Gastrocnemius medialis (tissue), 4 donors: ENCODE results near the gene HPCAL1. TPM values are rescaled to one million over a fixed set of nuclear protein-coding genes. Genes with fewer than 3 reads are reported as not detected.

Experiments used
- ATAC-seq, 2 donors: fragments of 150-250 bp; one replicate each; pipeline ENCODE4 v1.9.1; 2016
- DNase-seq, 2 donors: peaks; one replicate each; pipeline ENCODE4 v3.0.0-alpha.2; 2019
- H3K27ac ChIP-seq, 4 donors: fragments of 200-600 bp; sonication (generic); 1 replicate in 1 of 4; 2 replicates in 3 of 4; pipeline ENCODE4 v1.5.1; 2016 to 2018; ENCODE audit warnings: mild to moderate bottlenecking in 2 of 4, moderate library complexity in 1 of 4
- H3K27me3 ChIP-seq, 3 donors: fragments of 200-600 bp; sonication (generic) in 2 of 3; 1 replicate in 1 of 3; 2 replicates in 2 of 3; pipeline versions ENCODE4 v1.5.1 to v1.6.0; 2016 to 2019; ENCODE audit warnings: mild to moderate bottlenecking in 1 of 3, moderate library complexity in 1 of 3
- H3K36me3 ChIP-seq, 2 donors: fragments of 200-600 bp; sonication (generic) in 1 of 2; one replicate each; pipeline ENCODE4 v1.5.1; 2017 to 2018
- H3K4me1 ChIP-seq, 2 donors: fragments of 200-600 bp; sonication (generic) in 1 of 2; one replicate each; pipeline ENCODE4 v1.5.1; 2016 to 2017; ENCODE audit warnings: mild to moderate bottlenecking in 2 of 2
- H3K4me3 ChIP-seq, 4 donors: fragments of 200-600 bp; sonication (generic) in 3 of 4; 1 replicate in 1 of 4; 2 replicates in 3 of 4; pipeline ENCODE4 v1.5.1; 2016 to 2019; ENCODE audit warnings: mild to moderate bottlenecking in 2 of 4
- H3K9me3 ChIP-seq, 3 donors: fragments of 200-600 bp; sonication (generic) in 2 of 3; 1 replicate in 1 of 3; 2 replicates in 2 of 3; pipeline ENCODE4 v1.5.1; 2016 to 2019
- CTCF ChIP-seq, 5 experiments: fragments of 450-650 bp in 3 of 5; fragments of 200-600 bp in 2 of 5; sonication (generic) in 2 of 5; IDR thresholded peaks in 4 of 5; conservative IDR thresholded peaks in 1 of 5; 1 replicate in 4 of 5; 2 replicates in 1 of 5; pipeline ENCODE4 v1.5.1; 2016 to 2019; ENCODE audit warnings: antibody characterized with exemption in 5 of 5, mild to moderate bottlenecking in 3 of 5, moderate library complexity in 3 of 5
- POLR2A ChIP-seq, 2 donors: fragments of 450-650 bp; IDR thresholded peaks; one replicate each; pipeline ENCODE4 v1.6.1; 2017; ENCODE audit warnings: antibody characterized with exemption in 2 of 2, mild to moderate bottlenecking in 2 of 2, moderate library complexity in 2 of 2
- in situ Hi-C, 4 donors: fragments of 200-750 bp; cut with MboI; loops; one replicate each; pipeline versions ENCODE4 v1.15.0 to v1.8.0; 2017; ENCODE audit warnings: low sequenced_read_pairs in 4 of 4
- intact Hi-C: fragments of 100-400 bp; cut with DNase I; formaldehyde crosslinking; loops from one replicate; pipeline ENCODE4 v1.15.1; 2023; ENCODE audit warnings: low total_unique reads
- total RNA-seq, 4 donors: library from RNA; depleted of rRNA; stranded (reverse); fragments of >200 nt; gene quantifications; one replicate each; pipeline versions ENCODE4 v1.1.0 to v1.2.3, GENCODE V29; 2016

The HPCAL1 gene
- total RNA-seq, 4 donors from 2014 or later: 29.0 to 45.5 (median 34.5) TPM

GRCh38 chr2:10344105-10345066 is 41.7 kb downstream of the HPCAL1 start:
- Histone ChIP-seq H3K4me3 (no peak overlapping the region), H3K4me1 (no peaks in the 10 kb centered on the region), H3K27ac (no peak overlapping the region), H3K27me3 (no peaks in the 10 kb centered on the region), H3K36me3 (no peaks in the 10 kb centered on the region), H3K9me3 (no peaks in the 10 kb centered on the region)
- DNase-seq (no peak), ATAC-seq (no peak)
- in situ Hi-C loops: no loop called here
- no peak for TF ChIP-seq POLR2A (IDR thresholded peaks at IDR 0.05)
- no peak for TF ChIP-seq CTCF (IDR thresholded peaks at IDR 0.05 in 4 of 5, conservative IDR thresholded peaks at IDR 0.05 in 1 of 5)
- intact Hi-C loops: no loop called here

GRCh38 chr2:10345126-10345525 is 42.4 kb downstream of the HPCAL1 start:
- Histone ChIP-seq H3K4me1 (no peaks in the 10 kb centered on the region), H3K36me3 (no peaks in the 10 kb centered on the region), H3K4me3 (no peak overlapping the region), H3K9me3 (no peaks in the 10 kb centered on the region), H3K27ac (no peak overlapping the region), H3K27me3 (no peaks in the 10 kb centered on the region)
- DNase-seq: no peak
- intact Hi-C loops: no loop called here
- no peak for ATAC-seq
- in situ Hi-C loops: no loop called here
- TF ChIP-seq POLR2A (IDR thresholded peaks at IDR 0.05): no peak
- no peak for TF ChIP-seq CTCF (IDR thresholded peaks at IDR 0.05 in 4 of 5, conservative IDR thresholded peaks at IDR 0.05 in 1 of 5)

- ATAC-seq: no peak
- Histone ChIP-seq H3K27me3 (no peaks in the 10 kb centered on the region), H3K4me1 (no peaks in the 10 kb centered on the region), H3K4me3 (no peak overlapping the region), H3K36me3 (no peaks in the 10 kb centered on the region), H3K27ac (no peak overlapping the region), H3K9me3 (no peaks in the 10 kb centered on the region)
- in situ Hi-C loops: no loop called here
- no peak for TF ChIP-seq CTCF (IDR thresholded peaks at IDR 0.05 in 4 of 5, conservative IDR thresholded peaks at IDR 0.05 in 1 of 5)
- no peak for TF ChIP-seq POLR2A (IDR thresholded peaks at IDR 0.05)
- intact Hi-C loops: no loop called here
- no peak for DNase-seq
These were observed 43.1 kb downstream of the HPCAL1 start for GRCh38 chr2:10345813-10346212.

GRCh38 chr2:10346929-10347561 is 44.3 kb downstream of the HPCAL1 start:
- in situ Hi-C loops (no loop called here), intact Hi-C loops (no loop called here)
- Histone ChIP-seq H3K4me1 (no peaks in the 10 kb centered on the region), H3K27ac (peak overlapping the region in 1 of 4 donors; percentile 7), H3K9me3 (no peaks in the 10 kb centered on the region), H3K27me3 (no peaks in the 10 kb centered on the region), H3K4me3 (no peak overlapping the region), H3K36me3 (no peaks in the 10 kb centered on the region)
- ATAC-seq: no peak
- TF ChIP-seq CTCF (IDR thresholded peaks at IDR 0.05 in 4 of 5, conservative IDR thresholded peaks at IDR 0.05 in 1 of 5): no peak
- TF ChIP-seq POLR2A (IDR thresholded peaks at IDR 0.05): no peak
- DNase-seq: no peak
